BJ (cell line): Measurements from ENCODE around the gene DMBT1. TPM values are rescaled to one million over a fixed set of nuclear protein-coding genes. Genes with fewer than 3 reads are reported as not detected.
A peak's percentile ranks its signal among the peaks of the same experiment; 100 is the strongest.

Source experiments
- CTCF ChIA-PET: fragments of 350-600 bp; formaldehyde crosslinking; extraction: SDS; loops from one replicate; lab custom pipeline; 2021; ENCODE audit warnings: antibody characterized with exemption, inconsistent platforms; lab: Yijun Ruan, JAX
- POLR2A ChIA-PET: fragments of 300-600 bp; sonication (Branson Sonifier 250); formaldehyde crosslinking; extraction: SDS; loops from one replicate; lab custom pipeline; 2021; ENCODE audit warnings: antibody characterized with exemption; lab: Charles Lee
- DNase-seq: peaks from one replicate; pipeline ENCODE4 v3.0.0-alpha.2; 2011; ENCODE audit warnings: low read depth
- H3K27me3 ChIP-seq: 2 replicates; pipeline ENCODE4 v1.6.0; 2011; ENCODE audit warnings: low read length; ENCODE audit not compliant: control insufficient read depth, insufficient read depth
- H3K36me3 ChIP-seq: 2 replicates; pipeline ENCODE4 v1.5.1; 2011; ENCODE audit warnings: low read length; ENCODE audit not compliant: control insufficient read depth, insufficient read depth
- H3K4me3 ChIP-seq: 2 replicates; pipeline ENCODE4 v1.5.1; 2011; ENCODE audit warnings: low read depth, mild to moderate bottlenecking, control low read depth, low read length
- CTCF ChIP-seq: IDR thresholded peaks from 2 replicates; pipeline ENCODE4 v1.5.1; 2011; ENCODE audit warnings: low read depth, mild to moderate bottlenecking, control low read depth, inconsistent platforms, low read length, moderate library complexity; ENCODE audit not compliant: insufficient read depth
- polyA plus RNA-seq: library from polyadenylated mRNA; depleted of rRNA; stranded (reverse); fragments of >200 nt; gene quantifications from 2 replicates; pipeline ENCODE4 v1.2.3, GENCODE V29; 2011

DMBT1 gene
- polyA plus RNA-seq, 1 experiment, result 0.01 TPM

GRCh38 chr10:122646511-122647382, 86.2 kb downstream of the DMBT1 start:
- H3K27me3 ChIP-seq, result no peaks in the 10 kb centered on the region
- no peak for TF ChIP-seq CTCF
- no peak overlapping the region for H3K4me3 ChIP-seq
- H3K36me3 ChIP-seq, result no peaks in the 10 kb centered on the region
- no peak for DNase-seq
- CTCF ChIA-PET, result interaction anchor here (0.8 kb wide), 1 partner anchor 769 kb away, joined by 3 read pairs; no protein-coding TSS in a partner anchor
- POLR2A ChIA-PET, result no interaction called here

DNA sequence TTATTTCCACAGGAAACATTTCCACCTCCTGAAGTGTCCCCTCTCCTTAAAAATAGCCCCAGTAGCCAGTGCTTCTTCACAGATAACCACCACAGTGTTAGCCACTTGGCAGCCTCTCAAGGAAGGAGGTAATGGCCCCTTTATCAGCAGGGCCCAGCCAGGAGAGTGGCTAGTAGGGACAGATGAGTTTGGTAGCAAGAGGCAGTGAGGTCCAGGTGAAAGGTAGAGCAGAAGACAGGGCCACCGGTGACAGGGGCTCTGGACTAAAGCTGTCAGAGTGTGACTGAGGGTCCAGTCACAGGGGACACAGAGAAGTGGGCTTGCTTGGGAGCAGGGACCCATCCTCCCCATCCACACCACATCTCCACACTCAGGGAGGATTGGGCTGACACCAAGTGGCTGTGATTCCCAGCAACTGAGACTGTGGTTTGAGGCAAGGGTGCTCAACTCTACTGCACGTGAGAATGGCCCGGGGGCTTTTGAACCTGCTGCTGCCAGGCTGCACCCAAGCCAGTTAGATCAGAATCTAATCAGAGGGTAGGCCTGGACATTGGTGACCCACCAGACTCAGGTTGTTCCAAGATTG, 86.9 kb downstream of the DMBT1 start:
- Histone ChIP-seq H3K4me3 (no peak overlapping the region), H3K27me3 (no peaks in the 10 kb centered on the region), H3K36me3 (no peaks in the 10 kb centered on the region)
- CTCF ChIA-PET, result no interaction called here
- no peak for TF ChIP-seq CTCF
- POLR2A ChIA-PET, result no interaction called here
- no peak for DNase-seq

- ChIA-PET CTCF (interaction anchor here (0.6 to 2.0 kb wide), 9 partner anchors 9 to 918 kb away, joined by 3 to 13 read pairs (median 4); no protein-coding TSS in a partner anchor), POLR2A (no interaction called here)
- H3K4me3 ChIP-seq, result no peak overlapping the region
- no peaks in the 10 kb centered on the region for H3K27me3 ChIP-seq
- H3K36me3 ChIP-seq, result no peaks in the 10 kb centered on the region
- DNase-seq, result no peak
- peak; percentile 60 for TF ChIP-seq CTCF
These were observed 88.3 kb downstream of the DMBT1 start for GRCh38 chr10:122648599-122649428.

- CTCF ChIA-PET, result interaction anchor here (1.6 to 2.0 kb wide), 3 partner anchors 29 to 908 kb away, joined by 4 to 9 read pairs (median 4); no protein-coding TSS in a partner anchor
- H3K36me3 ChIP-seq, result no peaks in the 10 kb centered on the region
- no peaks in the 10 kb centered on the region for H3K27me3 ChIP-seq
- H3K4me3 ChIP-seq, result no peak overlapping the region
- POLR2A ChIA-PET, result no interaction called here
- no peak for TF ChIP-seq CTCF
- DNase-seq, result no peak
These were observed 89.3 kb downstream of the DMBT1 start for GRCh38 chr10:122649903-122650302.

DNA sequence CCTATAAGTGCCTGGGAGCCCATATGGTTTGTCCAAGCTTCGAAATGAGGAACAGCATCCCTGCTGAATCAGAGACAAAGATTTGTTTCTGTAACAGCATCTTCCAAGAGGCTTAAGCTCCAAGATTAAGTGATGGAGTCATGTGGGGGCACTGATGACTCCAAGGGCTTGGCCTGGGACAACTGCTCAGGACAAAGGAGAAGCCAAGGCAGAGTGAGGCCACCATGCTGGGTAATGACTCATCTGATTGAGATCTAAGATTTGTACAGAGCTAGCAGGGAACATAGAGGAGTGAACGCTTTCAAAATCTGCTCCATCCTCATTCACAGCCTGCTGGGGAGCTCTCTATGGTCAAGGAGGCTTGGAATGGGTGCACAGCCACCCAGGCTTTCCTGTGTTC, 89.8 kb downstream of the DMBT1 start:
- ChIA-PET POLR2A (no interaction called here), CTCF (interaction anchor here (1.9 kb wide), 1 partner anchor 908 kb away, joined by 4 read pairs; no protein-coding TSS in a partner anchor)
- DNase-seq, result no peak
- TF ChIP-seq CTCF, result no peak
- Histone ChIP-seq H3K36me3 (no peaks in the 10 kb centered on the region), H3K4me3 (no peak overlapping the region), H3K27me3 (no peaks in the 10 kb centered on the region)
